Endometrial microvascular endothelial cells (primary cell): ENCODE data around the gene PTGER4. TPM values are rescaled to one million over a fixed set of nuclear protein-coding genes. Genes with fewer than 3 reads are reported as not detected.

ENCODE experiments used
- in situ Hi-C: cut with HindIII; loops from 2 replicates; pipeline ENCODE4 v1.10.0; 2017; ENCODE audit warnings: low sequenced_read_pairs, low pct_unique_long_range_greater_than_20kb; ENCODE audit errors: inconsistent ontology term
- total RNA-seq: library from RNA; depleted of rRNA; stranded (reverse); fragments of >200 nt; gene quantifications from one replicate; pipeline ENCODE4 v1.2.3, GENCODE V29; 2015; ENCODE audit errors: inconsistent ontology term

The PTGER4 gene
- total RNA-seq, 1 donor from 2014 or later = 126 TPM

- in situ Hi-C loops = no loop called here
Observed at GRCh38 chr5:40666657-40667056, 13.1 kb upstream of the PTGER4 start.

GRCh38 chr5:40667161-40667663 lies 12.5 kb upstream of the PTGER4 start:
- in situ Hi-C loops = no loop called here

GRCh38 chr5:40669606-40670390 lies 9.9 kb upstream of the PTGER4 start:
- in situ Hi-C loops = no loop called here

GRCh38 chr5:40672425-40672824 lies 7.3 kb upstream of the PTGER4 start:
- in situ Hi-C loops = no loop called here

- in situ Hi-C loops = no loop called here
Observed at GRCh38 chr5:40674661-40675235, 5.0 kb upstream of the PTGER4 start.

- in situ Hi-C loops = no loop called here
Observed at GRCh38 chr5:40675396-40676133, 4.2 kb upstream of the PTGER4 start.

DNA sequence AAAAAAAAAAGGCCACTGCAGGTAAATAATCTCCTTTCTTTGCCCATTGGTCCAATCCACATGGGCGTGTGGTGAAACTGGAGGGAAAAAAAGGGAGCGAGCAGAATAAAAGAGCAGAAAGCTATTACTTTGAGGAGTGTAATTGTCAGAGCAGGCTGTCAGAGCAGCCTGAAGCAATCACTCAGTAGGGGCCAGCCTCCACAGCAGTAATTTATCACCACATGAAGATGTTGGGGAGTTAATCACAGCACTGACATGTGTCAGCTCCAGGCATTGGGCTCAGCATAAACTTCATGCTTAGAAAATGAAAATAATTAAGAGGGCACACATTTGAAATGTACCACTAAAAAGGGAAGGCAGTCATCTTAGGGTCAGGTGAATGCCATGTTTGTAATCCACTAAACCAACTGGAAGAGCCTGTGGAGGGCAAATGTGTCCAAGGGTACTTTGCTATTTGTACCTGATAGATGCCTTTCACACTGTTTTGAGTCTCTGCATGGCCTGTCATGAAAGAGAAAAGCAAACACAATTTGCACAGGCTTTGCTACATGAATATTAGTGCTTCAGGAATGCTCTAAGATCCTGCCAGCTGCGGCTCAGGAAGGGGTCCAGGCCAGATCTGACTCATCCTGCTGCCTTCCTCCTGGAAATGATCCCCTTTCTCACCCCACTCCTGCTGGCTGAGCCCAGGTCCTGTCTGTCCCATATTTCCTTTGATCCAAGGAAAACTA lies 2.9 kb upstream of the PTGER4 start:
- in situ Hi-C loops = no loop called here

GRCh38 chr5:40677456-40677855 lies 2.3 kb upstream of the PTGER4 start:
- in situ Hi-C loops = no loop called here

DNA sequence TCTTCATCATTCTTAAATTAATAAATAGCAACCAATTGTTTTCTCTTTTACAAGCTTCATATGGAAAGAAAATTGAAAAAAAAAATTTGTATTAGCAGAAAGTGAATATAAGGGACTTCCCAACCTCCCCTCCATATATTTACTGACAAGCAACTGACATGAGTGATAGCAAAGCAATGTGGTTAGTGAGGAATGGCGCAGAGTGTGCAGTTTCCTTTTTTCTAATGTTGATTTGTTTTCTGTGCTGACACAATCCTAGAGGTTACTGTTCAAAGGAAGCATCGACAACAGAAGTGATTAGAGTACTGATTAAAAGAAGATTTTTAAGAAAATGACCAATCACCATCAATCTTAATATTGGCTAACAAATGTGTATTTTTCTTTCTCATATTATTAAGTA lies 1.7 kb upstream of the PTGER4 start:
- in situ Hi-C loops = no loop called here

DNA sequence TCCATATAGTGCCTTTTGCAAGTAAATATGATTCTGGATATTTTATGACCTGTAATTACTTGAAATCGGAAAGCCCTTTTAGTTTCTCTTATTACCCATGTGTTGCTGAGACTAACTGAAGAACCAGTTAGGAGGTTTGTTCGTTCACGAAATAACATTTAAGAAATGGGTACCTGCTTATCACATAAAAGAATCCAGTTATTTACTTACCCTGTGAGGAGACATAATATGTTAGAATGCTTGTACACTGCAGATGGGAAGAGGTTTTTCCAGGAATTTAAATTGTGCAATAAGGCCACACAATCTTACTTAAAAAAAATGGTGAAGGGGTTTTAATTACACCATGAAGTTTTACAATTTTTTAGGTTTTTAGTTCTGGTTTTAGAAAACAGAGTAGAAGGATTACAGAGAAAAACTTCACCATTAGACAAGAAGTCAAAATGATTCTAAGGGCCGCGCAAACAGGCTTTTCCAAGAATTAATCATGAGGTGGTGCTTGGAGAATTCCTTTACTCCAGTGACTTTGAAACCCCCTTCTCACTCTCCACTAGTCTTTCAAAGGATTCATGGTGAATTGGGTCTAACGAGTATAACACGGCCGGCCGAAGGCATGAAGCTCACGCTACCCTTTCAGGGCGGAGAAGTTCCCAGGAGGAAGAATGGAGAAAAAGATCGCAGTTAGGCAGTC lies 1.1 kb upstream of the PTGER4 start:
- in situ Hi-C loops = no loop called here

- in situ Hi-C loops = no loop called here
Observed at GRCh38 chr5:40679148-40679912, 385 bp upstream of the PTGER4 start.

DNA sequence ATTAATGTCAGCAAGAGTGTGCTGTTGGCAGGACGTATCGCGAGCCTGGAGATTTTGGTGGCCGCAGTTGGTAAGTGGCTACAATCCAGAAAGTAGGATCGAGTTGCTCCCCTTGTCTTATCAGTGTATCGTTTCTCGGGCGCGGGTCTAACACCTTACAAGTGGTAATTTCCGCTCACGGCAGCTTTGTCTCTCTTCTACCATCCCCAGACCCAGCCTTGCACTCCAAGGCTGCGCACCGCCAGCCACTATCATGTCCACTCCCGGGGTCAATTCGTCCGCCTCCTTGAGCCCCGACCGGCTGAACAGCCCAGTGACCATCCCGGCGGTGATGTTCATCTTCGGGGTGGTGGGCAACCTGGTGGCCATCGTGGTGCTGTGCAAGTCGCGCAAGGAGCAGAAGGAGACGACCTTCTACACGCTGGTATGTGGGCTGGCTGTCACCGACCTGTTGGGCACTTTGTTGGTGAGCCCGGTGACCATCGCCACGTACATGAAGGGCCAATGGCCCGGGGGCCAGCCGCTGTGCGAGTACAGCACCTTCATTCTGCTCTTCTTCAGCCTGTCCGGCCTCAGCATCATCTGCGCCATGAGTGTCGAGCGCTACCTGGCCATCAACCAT lies 1.1 kb downstream of the PTGER4 start:
- in situ Hi-C loops = loop anchor here (10.0 kb wide), 1 partner anchor 966 kb away; no protein-coding TSS in a partner anchor

GRCh38 chr5:40681363-40682153 lies 1.8 kb downstream of the PTGER4 start:
- in situ Hi-C loops = loop anchor here (10.0 kb wide), 1 partner anchor 967 kb away; no protein-coding TSS in a partner anchor

DNA sequence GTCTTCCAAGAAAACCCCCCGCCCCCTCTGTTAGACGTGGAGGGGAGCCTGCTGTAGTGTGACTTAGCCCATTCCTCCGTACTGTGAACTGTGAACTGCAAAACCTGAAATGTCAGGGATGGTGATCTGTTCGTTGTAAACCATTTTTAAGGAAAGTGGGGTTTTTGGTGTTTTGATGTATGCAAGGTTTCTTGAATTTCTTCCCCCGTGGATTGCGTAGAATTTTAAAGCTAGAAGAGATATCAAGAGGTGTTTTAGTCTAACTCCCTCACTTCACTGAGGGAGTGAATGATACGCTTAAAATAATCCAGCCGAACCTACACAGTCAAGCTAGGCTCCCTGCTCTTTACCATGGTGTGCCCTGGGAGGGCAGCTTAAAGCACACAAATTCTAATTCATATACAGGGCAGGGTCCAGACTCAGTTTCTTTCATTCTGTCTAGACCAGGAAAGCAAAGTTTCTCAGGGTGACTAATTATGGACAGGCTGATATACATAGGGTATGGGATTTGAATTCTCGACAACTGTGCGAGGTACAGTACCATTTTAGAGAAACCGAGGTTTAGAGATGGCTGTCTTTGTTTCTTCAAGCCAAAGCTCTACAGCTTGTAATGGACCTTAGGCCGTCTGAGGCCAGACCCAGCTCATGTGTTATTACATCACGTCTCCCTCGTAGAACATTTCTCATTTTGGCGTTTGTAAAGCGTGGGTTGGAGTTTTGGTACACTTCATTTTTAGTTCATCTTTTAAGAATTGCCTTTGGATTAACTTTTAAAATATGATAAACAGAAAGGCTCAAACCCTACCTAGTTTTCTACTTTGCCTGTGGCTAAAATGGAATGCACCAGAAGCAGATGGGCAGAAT lies 2.7 kb downstream of the PTGER4 start:
- in situ Hi-C loops = loop anchor here (10.0 kb wide), 1 partner anchor 968 kb away; no protein-coding TSS in a partner anchor

GRCh38 chr5:40683305-40683704 lies 3.6 kb downstream of the PTGER4 start:
- in situ Hi-C loops = loop anchor here (10.0 kb wide), 1 partner anchor 969 kb away; no protein-coding TSS in a partner anchor

DNA sequence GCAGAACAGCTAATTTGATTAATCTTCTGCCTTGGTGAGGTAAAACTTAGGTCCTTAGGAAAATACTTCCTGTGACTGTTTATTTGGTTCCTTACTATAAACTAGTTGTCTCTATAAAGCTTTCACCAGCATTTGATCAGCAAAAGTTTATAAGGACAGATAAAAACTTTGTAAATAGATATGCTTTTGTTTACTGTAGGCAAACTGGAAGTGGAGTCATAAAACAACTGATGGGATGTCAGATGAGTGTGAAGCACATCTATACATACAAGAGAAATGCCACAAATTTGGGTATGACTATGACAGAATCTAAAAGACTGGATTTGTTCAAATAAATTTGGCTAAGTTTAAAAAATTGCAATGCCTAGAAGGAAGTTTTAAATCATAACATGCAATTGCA lies 5.5 kb downstream of the PTGER4 start:
- in situ Hi-C loops = loop anchor here (10.0 kb wide), 1 partner anchor 970 kb away; no protein-coding TSS in a partner anchor
